Esophagus squamous epithelium (tissue), 4 donors: Measurements from ENCODE around the gene UBE2G2.

Source experiments
- POLR2A ChIP-seq, 4 donors: fragments of 450-650 bp; IDR thresholded peaks; one replicate each; pipeline ENCODE4 v1.6.1; 2017; ENCODE audit warnings: antibody characterized with exemption in 4 of 4, mild to moderate bottlenecking in 4 of 4, moderate library complexity in 3 of 4
- TF ChIP-seq, protein P1 (sequence below), 6 experiments: fragments of 450-650 bp in 4 of 6; fragments of 200-600 bp in 2 of 6; sonication (generic) in 2 of 6; IDR thresholded peaks; one replicate each; pipeline ENCODE4 v1.5.1; 2016 to 2019; ENCODE audit warnings: antibody characterized with exemption in 6 of 6, mild to moderate bottlenecking in 4 of 6, moderate library complexity in 4 of 6

- TF ChIP-seq, protein P1, sequence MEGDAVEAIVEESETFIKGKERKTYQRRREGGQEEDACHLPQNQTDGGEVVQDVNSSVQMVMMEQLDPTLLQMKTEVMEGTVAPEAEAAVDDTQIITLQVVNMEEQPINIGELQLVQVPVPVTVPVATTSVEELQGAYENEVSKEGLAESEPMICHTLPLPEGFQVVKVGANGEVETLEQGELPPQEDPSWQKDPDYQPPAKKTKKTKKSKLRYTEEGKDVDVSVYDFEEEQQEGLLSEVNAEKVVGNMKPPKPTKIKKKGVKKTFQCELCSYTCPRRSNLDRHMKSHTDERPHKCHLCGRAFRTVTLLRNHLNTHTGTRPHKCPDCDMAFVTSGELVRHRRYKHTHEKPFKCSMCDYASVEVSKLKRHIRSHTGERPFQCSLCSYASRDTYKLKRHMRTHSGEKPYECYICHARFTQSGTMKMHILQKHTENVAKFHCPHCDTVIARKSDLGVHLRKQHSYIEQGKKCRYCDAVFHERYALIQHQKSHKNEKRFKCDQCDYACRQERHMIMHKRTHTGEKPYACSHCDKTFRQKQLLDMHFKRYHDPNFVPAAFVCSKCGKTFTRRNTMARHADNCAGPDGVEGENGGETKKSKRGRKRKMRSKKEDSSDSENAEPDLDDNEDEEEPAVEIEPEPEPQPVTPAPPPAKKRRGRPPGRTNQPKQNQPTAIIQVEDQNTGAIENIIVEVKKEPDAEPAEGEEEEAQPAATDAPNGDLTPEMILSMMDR (IDR thresholded peaks at IDR 0.05) = no peak
- TF ChIP-seq POLR2A (IDR thresholded peaks at IDR 0.05) = no peak
These were observed 34.0 kb upstream of the UBE2G2 start for GRCh38 chr21:44835647-44835973.
